ENCODE results near the gene RAET1E. TPM values are rescaled to one million over a fixed set of nuclear protein-coding genes. Genes with fewer than 3 reads are reported as not detected.

Gene RAET1E
- total and polyA plus RNA-seq, 9 of the 15 experiments (the other 6 are each of a cell fraction or from before 2014, with no cell fraction given) = not detected

GRCh38 chr6:149925974-149926777, 28.3 kb upstream of the RAET1E start (continued):
- no peak for TF ChIP-seq UBTF (IDR thresholded peaks at IDR 0.05; ENCODE audit: borderline replicate concordance in 1 of 2, low read depth in 2 of 2, low read length in 2 of 2)
- peak; percentile 42; the same call in 1 of the 2 replicates for TF ChIP-seq RBFOX2 (IDR thresholded peaks at IDR 0.05; ENCODE audit: low read depth, low read length)
- TF ChIP-seq ZBTB7A (IDR thresholded peaks at IDR 0.05; ENCODE audit: borderline replicate concordance, control insufficient read depth, low read depth, low read length) = peak; percentile 9; the same call in 1 of the 2 replicates
- TF ChIP-seq BMI1 (IDR thresholded peaks at IDR 0.05; ENCODE audit: low read length) = 0 out of 2 replicates have a peak, but pooled peaks have one; percentile 40
- 0 out of 2 replicates have a peak, but pooled peaks have one; percentile 22 for TF ChIP-seq ARID3B (CRISPR knock-in tag; IDR thresholded peaks at IDR 0.05; ENCODE audit: borderline replicate concordance)
- TF ChIP-seq FOXK2 (conservative IDR thresholded peaks at IDR 0.05 in 1 of 2, IDR thresholded peaks at IDR 0.05 in 1 of 2; ENCODE audit: low read depth in 2 of 2) = peak in 1 of 2 experiments; percentile 14; a peak in 1 of 4 replicates
- TF ChIP-seq DEAF1 (CRISPR knock-in tag; IDR thresholded peaks at IDR 0.05) = peak; percentile 94
- TF ChIP-seq ZNF778 (CRISPR knock-in tag; IDR thresholded peaks at IDR 0.05) = no peak
- peak; percentile 47; the same call in 1 of the 2 replicates for TF ChIP-seq TFAP4 (CRISPR knock-in tag; IDR thresholded peaks at IDR 0.05; ENCODE audit: borderline replicate concordance)
- TF ChIP-seq ZNF609 (CRISPR knock-in tag; IDR thresholded peaks at IDR 0.05; ENCODE audit: borderline replicate concordance) = peak; percentile 52; the same call in 1 of the 2 replicates

Measured in K562 (cell line).